AML-193 (cell line): Measurements from ENCODE around the gene TFF1.

Experiments
- DNase-seq, 2 experiments: peaks; one replicate each; lab custom pipeline; 2025; lab: John Stamatoyannopoulos, UW

The TFF1 gene

DNA sequence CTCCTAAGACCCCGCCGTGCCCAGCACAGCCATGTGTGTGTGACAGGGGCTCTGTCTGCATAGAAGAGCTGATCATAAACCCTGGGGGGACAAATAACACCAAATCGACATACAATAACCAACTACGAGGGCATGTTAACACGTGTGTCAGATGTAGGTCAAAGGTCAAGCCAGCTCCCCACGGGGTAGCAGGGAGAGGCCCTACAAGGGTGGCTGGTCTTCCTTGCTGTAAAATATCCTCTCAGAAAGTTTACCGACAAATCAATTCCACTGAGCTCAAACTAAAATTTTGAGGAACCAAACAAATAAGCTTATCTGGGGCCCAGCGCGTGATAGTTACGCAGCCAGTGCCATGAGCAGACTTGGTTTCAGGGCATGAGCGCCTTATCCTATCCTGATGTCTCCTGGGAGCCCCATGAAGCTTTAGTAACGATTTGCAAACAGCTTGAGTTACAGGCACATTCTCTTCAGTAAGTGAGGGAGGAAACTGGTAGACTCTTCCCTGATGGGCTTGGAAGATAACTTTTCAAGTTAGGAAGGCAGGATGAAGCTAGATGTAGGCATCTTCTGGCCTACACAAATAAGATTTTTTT is 32.2 kb upstream of the TFF1 start:
- DNase-seq, result no peak

DNA sequence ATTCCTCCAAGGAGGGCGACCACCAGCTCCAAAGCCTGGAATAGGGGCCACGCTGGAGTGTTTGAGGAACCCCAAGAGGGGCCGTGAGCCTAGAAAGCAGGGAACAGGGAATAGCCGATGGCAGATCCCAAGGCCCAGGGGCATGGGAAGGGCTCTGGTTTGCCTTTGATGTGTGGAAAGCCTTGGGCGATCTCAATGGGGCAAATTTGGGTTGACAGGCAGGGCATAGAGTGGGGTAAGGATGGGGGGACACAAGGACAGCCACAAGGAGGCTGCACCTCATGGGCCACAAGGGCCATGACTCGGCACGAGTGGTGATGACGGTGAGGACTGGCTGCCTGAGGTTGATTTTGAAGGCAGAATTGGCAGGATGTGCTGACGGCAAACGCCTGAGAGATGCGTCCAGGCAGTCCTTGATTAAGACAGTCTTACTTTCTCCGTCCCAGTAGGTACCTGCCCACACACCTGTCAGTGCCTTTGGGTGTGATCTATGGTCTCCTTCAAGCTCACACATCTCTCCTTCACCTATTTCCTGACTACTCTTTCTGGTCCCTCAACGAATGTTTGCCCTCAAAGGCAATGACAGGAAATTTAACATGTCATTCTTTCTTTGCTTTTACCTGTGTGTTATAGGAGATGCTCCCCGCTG is 31.5 kb upstream of the TFF1 start:
- no peak for DNase-seq

DNA sequence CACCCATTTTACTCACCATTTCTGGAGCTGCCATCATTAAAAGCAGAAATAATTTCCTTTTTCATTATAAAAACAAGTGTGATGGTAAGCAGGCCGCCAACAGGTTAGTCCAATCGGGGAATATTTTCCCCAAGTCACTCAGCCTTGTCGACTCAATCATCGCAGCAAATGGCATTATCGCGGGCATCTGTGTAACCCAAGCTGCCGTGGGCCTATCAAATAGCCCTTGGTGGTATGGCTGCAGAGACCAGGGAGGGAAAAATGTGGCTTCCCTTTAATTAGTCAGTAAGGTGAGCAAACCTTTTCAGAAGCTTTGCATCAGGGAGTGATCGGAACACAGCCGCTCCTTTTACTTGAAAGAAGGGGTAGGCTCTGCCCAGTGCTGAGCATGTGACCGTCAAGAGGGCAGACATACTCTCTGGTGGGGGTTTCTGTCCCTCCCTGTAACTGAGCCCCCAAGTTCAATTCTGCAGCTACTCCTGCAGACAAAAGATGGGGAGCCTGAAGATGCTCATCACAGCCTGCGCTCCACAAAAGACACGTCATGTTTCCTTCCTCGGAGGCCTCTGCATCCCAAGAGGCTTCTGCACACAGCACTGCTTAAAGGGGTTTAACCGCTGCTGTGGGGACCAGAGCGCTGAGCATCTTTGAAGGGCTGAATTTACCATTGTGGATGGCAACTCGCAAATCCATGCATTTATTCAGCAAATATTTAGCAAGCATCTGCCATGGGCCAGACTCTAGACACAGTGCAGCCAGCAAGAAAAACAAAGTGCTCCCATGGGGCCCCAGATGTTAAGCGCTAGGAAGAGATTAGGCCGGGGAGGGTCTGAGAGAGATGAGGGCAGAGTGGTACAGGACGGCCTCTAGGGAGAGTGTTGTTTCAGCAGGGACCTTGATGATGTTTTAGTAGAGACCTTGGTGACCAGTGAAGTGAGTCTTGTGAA is 30.7 kb upstream of the TFF1 start:
- DNase-seq, result no peak

DNA sequence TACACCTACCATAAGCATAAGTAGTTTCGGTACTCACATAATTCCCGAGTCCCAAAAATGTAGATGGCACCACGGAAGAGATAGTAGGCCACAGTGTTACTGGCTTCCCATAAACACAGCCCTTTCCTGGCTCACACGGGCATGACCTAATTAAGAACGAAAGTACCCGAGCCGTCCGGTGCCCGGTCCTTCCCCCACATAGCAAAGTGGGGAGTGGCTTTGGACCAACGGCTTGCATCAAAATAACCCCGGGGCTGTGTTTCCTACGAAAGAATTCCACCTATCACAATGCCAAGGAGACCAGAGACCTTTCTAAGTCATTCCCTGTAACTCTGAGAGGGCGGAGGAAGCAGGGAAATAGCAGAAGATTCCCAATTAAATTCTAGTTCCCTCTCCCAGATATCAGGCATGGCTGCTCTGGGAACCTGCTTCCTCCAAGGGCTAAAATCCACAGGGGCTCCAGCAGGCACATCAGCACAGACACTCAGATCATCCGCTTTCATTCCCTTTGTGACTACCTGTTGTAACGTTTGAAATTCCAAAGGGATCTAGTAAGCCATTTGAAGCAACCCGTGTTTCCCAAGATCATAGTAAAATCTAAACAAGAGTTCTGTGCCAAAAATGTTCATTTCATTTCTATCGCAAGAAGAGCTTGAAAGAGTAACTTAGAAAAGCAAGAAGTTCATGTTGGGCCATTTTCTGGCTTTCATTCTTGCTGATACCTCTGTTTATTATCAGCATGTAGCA is 29.7 kb upstream of the TFF1 start, which contains the start of gene TMPRSS3:
TMPRSS3 (minus strand) TSS at position 148 of the 747 bp plus-strand sequence. CDS start 635 bp downstream, outside the sequence.
- DNase-seq, result no peak

DNA sequence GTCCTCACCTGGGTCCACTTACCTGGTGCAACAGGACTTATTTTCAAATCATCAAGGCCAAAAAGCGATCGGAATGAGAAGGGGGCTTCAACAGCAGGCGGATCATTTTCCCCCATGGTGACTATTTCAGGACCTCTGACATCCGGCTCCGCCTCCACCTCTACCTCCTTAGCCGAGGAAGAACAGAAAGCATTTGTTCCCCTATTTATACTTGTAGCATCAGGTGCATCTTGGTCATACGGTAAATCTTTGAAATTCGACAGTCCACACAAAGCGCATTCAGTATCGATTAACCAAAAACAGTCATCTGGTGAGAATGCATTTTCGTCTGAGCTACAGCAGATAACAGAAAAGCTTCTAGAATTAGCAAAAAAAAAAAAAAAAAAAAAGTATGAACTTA is 29.0 kb upstream of the TFF1 start:
- DNase-seq, result no peak

DNA sequence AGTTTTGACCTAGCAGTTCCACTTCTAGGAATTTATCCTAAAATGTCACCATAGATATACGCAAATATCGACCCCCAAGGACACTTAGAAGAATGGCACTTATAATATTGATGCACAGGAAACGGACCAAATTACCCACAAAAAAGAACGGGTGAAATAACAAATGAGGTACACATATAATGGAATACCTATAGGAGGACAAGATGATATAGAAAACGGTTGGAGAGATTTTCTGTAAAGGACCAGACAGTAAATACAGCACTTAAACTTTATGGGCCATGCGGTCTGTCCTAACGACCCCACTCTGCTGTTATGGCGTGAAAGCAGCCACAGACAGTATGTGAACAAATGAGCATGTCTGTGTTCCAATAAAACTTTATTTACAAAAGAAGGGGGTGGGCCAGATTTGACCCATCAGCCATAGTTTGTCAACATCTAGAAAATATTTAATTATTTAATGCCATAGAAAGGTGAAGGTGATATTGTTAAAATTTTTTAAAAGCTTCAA is 27.2 kb upstream of the TFF1 start:
- DNase-seq, result no peak

DNA sequence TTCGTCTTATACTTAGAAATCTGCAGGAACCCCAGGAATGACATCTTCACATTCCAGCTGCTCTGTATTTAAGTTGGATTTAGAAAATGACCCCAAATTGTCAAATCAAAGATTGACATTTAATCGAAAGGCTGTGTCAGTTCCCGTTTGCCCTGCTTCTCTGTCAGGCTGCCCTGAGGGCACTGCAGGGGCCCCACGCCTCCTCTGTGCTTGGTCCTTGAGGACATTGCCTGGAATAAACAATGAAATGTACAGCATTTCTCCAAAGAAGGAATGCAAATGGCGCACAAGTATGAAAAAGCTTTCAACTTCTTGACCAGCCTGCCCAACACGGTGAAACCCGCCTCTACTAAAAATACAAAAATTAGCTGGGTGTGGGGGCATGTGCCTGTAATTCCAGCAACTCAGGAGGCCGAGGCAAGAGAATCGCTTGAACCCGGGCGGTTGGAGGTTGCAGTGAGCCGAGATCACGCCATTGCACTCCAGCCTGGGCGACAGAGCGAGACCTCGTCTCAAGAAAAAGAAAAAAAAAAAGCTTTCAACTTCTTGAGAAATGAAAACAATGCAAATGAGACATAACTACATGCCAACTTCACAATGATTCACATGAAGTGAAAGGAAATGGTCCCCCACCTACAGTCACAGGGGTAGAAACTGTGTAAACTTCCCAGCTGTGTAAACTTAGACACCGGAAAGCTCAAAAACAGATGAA is 26.6 kb upstream of the TFF1 start:
- no peak for DNase-seq

DNA sequence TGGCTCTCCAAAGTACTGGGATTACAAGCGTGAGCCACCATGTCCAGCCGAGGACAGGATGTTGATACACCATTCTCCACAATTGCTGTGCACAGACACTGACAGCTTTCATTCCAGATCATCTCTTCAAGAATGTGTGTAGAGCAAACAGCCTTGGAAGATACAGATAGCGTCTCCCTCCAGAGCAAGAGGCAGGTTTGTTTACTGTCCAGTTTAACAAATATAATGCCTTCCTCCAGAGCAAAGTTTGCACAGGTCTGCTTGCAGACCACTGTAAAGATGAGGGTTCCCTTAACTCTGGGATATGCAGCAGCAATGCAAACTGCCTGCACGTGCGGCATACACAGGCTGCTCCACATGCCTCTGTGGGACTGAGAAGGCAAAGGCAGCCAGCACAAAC is 25.0 kb upstream of the TFF1 start:
- DNase-seq, result no peak

DNA sequence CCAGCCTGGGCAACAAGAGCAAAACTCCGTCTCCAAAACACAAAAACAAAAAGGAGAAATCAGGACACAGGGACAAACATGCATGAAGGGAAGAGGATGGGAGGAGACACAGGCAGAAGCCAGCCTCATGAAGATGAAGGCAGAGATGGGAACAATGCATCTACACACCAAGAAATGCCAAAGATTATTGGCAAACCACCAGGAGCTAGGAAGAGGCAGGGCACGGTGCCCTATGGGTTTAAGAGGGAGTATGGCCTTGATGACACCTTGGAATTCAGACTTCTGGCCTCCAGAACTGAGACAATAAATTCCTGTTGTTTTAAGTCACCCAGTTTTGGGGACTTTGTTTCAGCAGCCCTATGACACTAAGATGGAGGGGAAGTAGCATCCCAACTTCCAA is 24.4 kb upstream of the TFF1 start:
- DNase-seq, result no peak

DNA sequence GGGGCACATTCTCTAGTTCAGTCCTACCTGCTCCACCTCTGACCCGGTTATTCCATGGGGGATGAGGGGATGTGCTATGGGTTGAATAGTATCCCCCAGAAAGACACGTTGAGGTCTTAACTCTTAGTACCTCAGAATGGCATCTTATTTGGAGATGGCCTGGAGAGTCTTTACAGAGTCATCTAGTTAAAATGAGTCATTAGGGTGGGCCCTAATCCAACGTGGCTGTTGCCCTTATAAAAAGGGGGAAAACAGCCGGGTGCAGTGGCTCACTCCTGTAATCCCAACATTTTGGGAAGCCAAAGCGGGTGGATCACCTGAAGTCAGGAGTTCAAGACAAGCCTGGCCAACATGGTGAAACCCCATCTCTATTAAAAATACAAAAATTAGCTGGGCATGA is 23.9 kb upstream of the TFF1 start:
- no peak for DNase-seq

DNA sequence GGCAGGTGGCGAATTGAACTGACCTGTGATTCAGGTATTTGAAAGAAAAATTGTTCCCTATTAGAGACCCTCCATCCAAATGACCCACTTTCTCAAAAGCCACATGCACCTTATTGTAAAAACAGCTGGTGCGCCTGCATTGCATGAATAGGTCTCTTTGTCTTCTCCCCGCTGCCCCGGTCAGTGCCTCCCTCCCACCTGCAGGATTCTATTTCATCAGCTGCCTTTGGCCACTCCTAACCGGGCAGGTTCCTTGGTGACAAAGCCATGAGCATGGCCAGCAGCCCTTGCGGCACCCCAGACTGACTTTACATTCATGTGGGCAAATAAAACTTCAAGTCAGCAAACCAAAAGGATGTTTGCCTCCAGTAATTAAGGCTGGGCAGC is 23.1 kb upstream of the TFF1 start:
- no peak for DNase-seq

DNA sequence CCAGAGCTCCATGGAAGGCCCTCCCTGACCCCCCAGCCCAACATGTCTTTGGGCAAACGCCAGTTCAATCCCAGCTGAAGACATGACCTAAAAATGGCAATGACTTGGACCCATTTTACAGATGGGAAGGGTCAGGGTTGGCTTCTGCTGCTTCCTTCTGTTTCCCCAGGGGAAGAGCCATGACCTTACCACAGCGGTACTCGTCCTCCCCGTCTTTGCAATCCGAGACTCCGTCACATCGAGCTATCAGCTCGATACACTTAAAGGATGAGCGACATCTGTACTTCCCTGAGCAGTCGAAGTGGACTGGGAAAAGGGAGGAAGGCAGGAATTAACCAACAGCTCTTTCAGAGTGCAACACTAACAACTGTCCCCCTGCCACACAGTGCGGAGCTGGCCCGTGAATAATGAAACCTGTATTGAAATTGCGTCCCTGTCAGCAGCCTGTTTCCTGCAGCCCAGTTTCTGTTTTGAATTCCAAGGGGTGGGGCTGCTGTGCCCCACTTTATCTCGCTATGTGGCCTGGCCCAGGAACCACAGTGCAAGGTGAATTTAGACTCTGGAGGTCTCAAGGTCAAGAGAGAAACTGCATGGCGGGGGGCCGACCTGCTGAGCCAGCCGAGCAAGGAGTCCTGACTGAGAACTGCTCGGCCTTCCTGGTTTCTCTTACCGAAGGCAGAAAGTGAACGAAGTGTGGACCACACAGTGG is 22.6 kb upstream of the TFF1 start:
- DNase-seq, result no peak

DNA sequence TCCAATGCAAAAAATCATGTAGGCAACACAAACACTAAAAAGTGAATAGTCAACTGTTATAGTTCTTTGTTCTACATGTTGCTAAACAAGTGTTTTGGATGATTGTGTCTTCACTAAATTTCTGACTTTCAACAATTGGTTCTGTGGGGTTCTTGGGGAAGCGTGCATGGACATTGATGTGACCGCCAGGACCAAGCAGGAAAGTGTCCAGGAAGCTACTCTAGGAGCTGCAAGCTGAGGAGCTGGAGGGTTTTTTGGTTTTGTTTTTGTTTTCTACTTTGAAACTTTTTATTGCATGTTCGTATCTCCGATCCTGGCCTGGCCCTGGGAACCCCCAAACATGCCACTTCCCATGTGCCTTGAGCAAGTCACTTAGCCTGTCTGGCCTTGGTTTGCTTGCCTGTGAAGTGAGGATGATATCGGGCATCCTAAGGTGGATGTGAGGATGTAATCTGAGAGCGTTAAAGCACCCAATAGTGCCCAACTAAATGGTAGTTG is 21.6 kb upstream of the TFF1 start:
- DNase-seq, result no peak

DNA sequence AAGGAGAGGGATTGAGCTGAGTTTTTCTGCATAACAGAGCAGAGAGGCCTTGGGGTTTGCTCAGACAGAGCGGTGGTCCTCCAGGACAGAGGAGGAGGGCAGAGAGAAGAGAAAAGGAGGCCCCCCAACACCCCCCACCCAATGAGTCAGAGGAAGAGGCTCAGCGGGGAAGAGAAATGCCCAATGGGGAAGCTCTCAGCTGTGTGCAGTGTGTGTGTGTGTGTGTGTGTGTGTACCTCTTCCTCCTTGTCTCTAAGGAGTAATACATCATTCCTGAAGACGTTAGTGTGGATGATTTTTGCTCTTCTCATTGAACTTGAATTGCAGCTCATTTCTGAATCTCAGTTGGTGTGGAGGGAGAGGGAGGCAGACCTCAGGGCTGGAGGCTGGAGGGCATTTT is 20.8 kb upstream of the TFF1 start:
- DNase-seq, result no peak

DNA sequence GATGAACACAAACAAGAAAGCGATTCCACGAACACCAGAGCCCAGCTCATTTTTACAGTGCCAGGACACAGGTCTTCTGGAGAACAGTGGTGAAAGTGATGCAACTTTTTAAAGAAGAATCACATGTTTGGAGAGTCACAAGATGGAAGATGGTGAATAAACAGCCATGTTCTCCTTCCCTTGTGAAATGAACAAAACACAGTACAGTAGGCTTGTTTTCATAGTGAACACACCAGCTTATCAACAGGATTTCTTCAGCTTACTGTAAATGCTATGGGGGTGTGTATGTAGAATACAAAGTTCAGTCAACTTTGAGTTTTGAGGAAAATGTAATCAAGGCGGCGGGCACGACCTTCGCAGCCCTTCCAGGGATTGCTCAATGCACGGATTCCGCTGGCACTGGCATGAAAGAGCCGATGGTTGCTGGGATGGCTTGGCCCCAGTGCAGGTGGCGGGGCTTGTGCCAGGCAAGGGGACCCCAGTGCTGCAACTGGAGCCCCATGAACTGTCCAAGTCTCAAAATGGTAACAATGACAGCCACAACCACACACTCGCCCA is 19.8 kb upstream of the TFF1 start:
- DNase-seq, result no peak

DNA sequence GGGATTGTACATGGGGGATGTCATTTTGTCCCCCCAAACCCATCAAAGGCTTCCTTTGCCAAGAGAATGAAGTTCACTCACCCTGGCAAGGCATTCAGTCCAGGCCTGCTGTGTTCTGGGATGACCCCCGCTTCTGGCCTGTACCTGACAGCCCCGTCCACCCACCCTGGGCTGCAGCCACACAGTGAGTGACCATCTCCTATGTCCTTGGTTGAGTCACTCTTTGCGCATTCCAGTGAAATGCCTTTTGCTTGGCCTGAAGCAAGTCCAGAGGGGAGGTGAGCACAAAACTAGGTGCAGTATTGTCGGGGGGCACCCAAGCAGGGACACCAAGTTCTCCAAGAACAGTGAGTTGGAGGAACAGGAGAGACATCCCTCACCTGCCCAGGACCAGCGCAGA is 19.3 kb upstream of the TFF1 start:
- no peak for DNase-seq

DNA sequence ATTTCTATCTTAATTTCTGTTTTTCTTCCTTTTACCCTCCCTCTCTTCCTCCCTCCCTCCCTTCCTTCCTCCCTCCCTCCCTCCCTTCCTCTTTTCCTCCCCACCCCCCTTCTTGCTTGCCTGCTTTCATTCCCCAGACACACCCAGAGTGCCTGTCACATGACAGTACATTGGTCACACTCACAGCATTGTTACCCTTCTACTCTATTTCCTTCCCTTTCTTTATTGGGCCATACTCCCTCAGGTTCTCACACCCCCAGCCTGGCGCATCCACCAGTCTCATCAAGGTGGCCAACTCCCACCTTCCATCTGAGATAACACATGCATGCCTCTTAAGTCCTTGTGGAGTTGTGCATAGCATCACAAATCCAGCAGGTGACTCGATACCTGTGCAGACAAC is 18.7 kb upstream of the TFF1 start:
- peak in 1 of 2 experiments; percentile 7 for DNase-seq

DNA sequence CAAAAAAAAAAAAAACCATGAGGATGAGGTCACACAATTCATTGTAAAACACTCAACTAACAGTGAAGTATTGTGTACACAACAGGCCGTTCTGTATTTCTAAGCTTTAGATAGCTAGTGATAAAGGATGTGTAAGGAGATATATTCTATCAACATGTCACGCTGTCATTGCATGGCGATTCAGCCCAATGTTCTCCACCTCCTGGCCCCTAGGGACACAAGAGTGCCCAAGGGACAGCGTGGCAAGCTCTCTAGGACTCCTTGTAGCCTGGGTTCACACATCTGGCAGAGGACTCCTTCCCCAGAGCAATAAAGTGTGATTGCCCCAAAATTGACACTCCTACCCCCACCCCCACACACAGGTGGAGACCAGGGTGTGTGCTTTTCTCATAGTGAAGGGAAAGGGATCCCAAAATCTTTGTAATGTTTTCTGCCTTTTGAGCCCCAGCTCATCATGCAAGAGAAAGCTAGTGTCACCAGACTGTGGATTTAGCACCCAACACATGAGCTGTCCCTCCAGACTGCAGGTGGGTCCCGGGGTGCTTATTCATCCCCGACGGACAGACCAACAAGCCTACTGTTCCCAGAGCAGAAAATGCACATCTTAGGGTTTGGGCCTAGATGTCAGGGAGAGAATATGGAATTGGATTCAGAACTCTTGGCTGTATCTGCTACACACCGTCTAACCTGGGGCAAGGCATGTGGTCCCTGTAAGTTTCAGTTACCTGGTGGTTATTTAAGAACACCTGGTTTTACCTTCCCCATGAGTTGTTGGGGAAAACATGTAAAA is 18.0 kb upstream of the TFF1 start:
- no peak for DNase-seq

DNA sequence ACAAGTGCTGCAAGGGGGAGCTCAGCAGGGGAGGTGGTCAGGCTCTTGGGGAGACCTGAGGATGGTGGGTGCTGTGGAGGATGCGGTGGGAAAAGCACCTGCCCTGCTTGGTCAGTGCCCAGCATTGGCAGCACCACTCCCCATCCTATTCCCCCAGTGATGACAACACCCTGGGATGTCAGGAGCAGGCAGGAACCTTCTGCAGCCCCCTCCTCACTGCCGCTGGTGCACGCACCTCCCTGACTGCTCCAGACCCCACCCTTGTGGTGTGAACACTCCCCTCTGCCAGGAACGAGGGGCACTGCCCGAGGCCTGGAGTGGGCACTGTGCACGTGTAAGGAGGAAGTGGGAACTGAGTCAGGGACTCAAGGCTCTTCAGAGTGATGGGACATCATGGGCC is 17.0 kb upstream of the TFF1 start:
- no peak for DNase-seq
